Thoracic aorta (tissue), 2 donors: Measurements from ENCODE around the gene GFAP. TPM values are rescaled to one million over a fixed set of nuclear protein-coding genes. Genes with fewer than 3 reads are reported as not detected.

Experiments used
- ATAC-seq: fragments of 150-250 bp; one replicate; pipeline ENCODE4 v1.8.0; 2017; ENCODE audit warnings: low read depth; ENCODE audit not compliant: insufficient number of reproducible peaks, low FRiP score
- DNase-seq: peaks from one replicate; pipeline ENCODE4 v3.0.0-alpha.2; 2020; ENCODE audit warnings: low spot score
- H3K27ac ChIP-seq, 2 donors: fragments of 200-600 bp; sonication (generic); 1 replicate in 1 of 2; 2 replicates in 1 of 2; pipeline ENCODE4 v1.5.1; 2016; ENCODE audit warnings: mild to moderate bottlenecking in 2 of 2, moderate library complexity in 2 of 2
- H3K27me3 ChIP-seq: fragments of 200-600 bp; sonication (generic); replicated peaks from 2 replicates; pipeline ENCODE4 v1.6.0; 2016; ENCODE audit warnings: mild to moderate bottlenecking; ENCODE audit not compliant: insufficient read depth
- H3K36me3 ChIP-seq: fragments of 200-600 bp; sonication (generic); one replicate; pipeline ENCODE4 v1.5.1; 2016
- H3K4me1 ChIP-seq, 2 donors: fragments of 200-600 bp; sonication (generic); 1 replicate in 1 of 2; 2 replicates in 1 of 2; pipeline versions ENCODE4 v1.5.1 to v1.6.0; 2016; ENCODE audit warnings: low read depth in 2 of 2, mild to moderate bottlenecking in 1 of 2; ENCODE audit not compliant: control insufficient read depth in 1 of 2
- H3K4me3 ChIP-seq: fragments of 200-600 bp; sonication (generic); 2 replicates; pipeline ENCODE4 v1.5.1; 2016; ENCODE audit warnings: mild to moderate bottlenecking
- H3K9me3 ChIP-seq: fragments of 200-600 bp; sonication (generic); 2 replicates; pipeline ENCODE4 v1.5.1; 2016
- total RNA-seq, 2 donors: library from RNA; depleted of rRNA; stranded (reverse); fragments of >200 nt; gene quantifications; one replicate each; pipeline versions ENCODE4 v1.1.0 to v1.2.3, GENCODE V29; 2016
- TF ChIP-seq, protein P1 (sequence below): fragments of 200-600 bp; sonication (generic); IDR thresholded peaks from one replicate; pipeline ENCODE4 v1.5.1; 2019; ENCODE audit warnings: antibody characterized with exemption

GFAP gene
- total RNA-seq, 2 donors from 2014 or later: 14.6 TPM; not detected in 1

DNA sequence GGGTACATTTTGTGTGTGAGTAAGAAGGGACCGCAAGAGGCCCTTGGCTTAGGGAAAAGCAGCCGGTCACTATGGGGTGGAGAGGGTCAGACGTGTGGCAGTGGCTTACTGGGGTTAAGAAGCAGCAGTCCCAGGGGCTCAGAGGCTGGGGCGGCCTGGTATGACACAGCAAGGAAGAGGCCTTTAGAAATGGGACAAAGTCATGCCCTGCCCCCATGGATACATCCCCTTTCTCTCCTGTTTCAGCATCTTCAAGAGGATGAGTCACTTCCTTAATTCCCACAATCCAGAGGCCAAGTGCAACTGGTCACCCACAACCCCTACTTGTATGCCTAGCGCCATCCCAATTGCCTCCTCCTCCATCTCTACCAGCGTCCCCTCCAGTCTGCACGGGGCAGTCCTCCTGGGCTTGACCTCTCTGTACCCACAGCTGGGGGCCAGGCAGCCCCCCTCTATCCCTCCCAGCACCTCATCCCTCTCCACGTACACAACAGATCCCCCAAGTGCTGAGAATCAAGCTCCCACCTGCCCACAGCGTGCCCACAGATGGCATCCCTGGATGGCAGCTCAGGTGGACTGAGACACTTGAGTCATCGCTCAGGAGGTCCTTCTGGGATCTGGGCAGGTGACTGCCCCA lies 9.2 kb downstream of the GFAP start:
- H3K4me1 ChIP-seq: peaks cover 0 to 2% of the 10 kb centered on the region in 2 donors
- H3K36me3 ChIP-seq: no peaks in the 10 kb centered on the region
- H3K27me3 ChIP-seq: no peaks in the 10 kb centered on the region
- TF ChIP-seq, protein P1, sequence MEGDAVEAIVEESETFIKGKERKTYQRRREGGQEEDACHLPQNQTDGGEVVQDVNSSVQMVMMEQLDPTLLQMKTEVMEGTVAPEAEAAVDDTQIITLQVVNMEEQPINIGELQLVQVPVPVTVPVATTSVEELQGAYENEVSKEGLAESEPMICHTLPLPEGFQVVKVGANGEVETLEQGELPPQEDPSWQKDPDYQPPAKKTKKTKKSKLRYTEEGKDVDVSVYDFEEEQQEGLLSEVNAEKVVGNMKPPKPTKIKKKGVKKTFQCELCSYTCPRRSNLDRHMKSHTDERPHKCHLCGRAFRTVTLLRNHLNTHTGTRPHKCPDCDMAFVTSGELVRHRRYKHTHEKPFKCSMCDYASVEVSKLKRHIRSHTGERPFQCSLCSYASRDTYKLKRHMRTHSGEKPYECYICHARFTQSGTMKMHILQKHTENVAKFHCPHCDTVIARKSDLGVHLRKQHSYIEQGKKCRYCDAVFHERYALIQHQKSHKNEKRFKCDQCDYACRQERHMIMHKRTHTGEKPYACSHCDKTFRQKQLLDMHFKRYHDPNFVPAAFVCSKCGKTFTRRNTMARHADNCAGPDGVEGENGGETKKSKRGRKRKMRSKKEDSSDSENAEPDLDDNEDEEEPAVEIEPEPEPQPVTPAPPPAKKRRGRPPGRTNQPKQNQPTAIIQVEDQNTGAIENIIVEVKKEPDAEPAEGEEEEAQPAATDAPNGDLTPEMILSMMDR: no peak
- H3K4me3 ChIP-seq: no peak overlapping the region
- ATAC-seq: no peak
- H3K9me3 ChIP-seq: no peaks in the 10 kb centered on the region
- no peak for DNase-seq
- H3K27ac ChIP-seq: no peak overlapping the region

DNA sequence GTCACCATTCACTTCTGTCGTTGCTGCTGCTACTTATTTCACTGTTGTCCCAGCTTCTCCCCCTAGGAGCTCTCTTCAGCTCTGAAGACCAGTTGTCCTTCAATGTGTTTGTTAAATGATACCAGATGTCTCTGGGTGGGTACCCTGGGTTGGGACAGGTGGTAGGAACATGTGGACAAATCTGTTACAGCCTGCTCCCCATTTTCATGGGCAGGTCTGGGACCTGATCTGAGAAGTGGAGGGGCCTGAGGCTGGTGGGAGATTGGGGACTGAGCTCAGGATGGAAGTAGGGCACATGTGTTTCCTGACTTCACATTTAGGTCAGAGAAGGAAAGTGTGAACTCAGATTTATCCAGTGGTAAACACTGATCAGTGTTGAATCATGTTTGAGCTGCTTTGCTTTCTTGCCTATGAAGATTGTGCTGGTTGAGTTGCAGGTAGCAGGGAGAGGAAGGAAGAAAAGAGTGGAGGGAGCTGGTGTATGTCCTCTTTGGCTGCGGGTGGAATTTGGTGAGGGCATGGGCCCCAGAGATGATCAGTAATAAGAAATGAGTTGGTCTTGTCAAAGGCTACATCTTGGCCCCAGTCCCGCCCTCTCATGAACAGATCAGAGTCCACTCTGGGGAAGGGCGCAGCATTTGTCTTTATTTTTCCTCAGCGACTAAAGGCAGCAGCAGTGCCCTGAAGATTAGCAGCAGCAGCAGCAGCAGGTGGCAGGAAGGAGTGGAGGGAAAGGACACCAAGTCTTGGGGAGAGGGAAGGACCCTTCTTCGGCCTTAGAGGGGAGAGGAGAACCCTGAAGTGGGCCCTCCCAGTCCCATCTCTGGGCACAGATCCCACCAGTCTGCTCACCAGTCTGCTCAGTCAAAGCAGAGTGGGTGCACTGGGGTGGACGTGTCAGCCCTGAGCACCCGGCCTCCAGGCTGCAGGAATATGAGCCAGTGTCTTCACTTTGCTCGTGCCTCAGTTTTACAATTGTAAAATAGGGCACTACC lies 10.0 kb downstream of the GFAP start:
- Histone ChIP-seq H3K4me3 (no peak overlapping the region), H3K36me3 (no peaks in the 10 kb centered on the region), H3K4me1 (peaks cover 0 to 2% of the 10 kb centered on the region in 2 donors), H3K27ac (no peak overlapping the region), H3K27me3 (no peaks in the 10 kb centered on the region), H3K9me3 (no peaks in the 10 kb centered on the region)
- TF ChIP-seq, protein P1: no peak
- DNase-seq: no peak
- no peak for ATAC-seq

DNA sequence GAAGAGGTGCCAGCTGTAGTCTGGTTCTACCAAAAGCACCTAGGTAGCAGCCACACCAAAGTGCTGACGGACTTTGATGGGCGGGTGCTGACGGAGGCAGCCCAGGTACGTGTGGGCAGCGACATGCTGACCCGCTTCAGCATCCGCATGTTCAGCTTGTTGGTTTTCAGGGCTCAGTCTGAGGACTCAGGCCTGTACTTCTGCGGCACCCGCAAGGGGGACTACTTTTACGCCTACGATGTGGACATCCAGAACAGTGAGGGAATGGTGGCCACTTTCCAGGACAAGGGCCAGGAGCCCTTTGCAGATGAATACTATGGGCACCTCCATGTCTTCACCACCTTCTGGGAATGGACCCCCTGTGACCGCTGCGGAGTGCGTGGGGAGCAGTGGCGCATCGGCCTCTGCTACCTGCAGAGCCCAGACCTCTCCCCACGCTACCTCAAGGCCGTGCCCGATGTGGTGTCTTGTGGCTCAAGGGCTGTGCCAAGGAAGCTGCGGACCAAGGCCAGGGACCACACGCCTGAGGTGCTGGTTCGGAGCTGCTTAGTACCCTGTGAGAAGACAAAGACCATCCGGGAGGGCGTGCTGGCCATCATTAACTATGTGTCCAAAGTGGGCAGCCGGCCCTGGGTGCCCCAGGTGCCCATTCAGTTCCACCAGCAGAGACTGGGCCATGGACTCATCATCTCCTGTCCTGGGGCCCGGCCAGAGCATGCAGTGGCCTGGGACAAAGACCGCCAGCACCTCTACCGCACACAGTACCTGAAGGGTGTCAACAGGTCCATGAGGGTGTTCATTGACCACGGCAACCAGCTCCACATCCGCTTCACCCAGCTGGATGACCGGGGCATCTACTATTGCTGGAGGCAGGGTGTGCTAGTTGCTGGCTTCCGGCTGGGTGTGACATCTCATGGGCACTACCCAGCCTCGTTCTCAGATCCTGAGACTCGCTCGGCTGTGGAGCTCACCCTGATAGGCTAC lies 11.0 kb downstream of the GFAP start:
- no peak for DNase-seq
- Histone ChIP-seq H3K4me1 (peaks cover 4 to 8% of the 10 kb centered on the region in 2 donors), H3K4me3 (no peak overlapping the region), H3K27ac (no peak overlapping the region), H3K9me3 (no peaks in the 10 kb centered on the region), H3K36me3 (no peaks in the 10 kb centered on the region), H3K27me3 (no peaks in the 10 kb centered on the region)
- TF ChIP-seq, protein P1: no peak
- no peak for ATAC-seq

DNA sequence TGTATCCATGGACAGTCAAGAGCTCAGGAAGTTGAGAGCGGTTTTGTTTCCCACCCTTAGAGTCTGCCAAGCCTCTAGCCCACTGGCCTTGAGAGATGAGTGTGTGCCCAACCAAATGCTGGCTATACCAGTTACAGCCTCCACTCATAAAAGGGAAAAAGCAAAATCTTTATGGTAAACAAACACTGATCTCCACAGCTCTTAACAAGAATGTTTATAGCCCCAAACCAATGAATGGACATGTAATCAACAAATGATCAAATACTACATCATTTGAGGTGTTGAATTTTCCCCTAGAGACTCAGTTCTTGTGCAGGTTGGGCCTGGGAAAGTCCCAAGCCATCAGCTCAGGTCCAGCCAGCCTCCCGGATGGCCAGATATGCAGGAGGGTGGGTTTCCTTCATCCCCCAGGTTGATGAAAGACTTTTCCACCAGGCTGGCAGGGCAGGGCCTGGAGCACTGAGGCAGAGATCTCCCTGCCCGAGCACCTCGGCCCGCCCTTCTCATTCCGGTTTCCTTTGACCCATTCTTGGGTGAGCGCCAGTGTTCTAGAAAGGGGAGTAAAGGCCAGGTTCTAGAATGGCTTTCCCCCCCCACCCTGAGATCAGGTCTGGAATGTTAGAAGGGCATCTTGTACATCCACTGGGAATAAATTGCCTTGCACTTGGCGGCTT lies 12.2 kb downstream of the GFAP start:
- no peaks in the 10 kb centered on the region for H3K9me3 ChIP-seq
- no peak for ATAC-seq
- no peak overlapping the region for H3K4me3 ChIP-seq
- no peaks in the 10 kb centered on the region for H3K36me3 ChIP-seq
- H3K27me3 ChIP-seq: no peaks in the 10 kb centered on the region
- peaks cover 9 to 14% of the 10 kb centered on the region in 2 donors for H3K4me1 ChIP-seq
- TF ChIP-seq, protein P1: no peak
- no peak for DNase-seq
- no peak overlapping the region for H3K27ac ChIP-seq
